Measurements from ENCODE around the gene ERLIN1.

GRCh38 chr10:100209303-100209702 lies 23.5 kb upstream of the ERLIN1 start:
- no peak for TF ChIP-seq POLR2A (IDR thresholded peaks at IDR 0.05)
- TF ChIP-seq CTCF (IDR thresholded peaks at IDR 0.05): no peak

Measured in right lobe of liver (tissue), 4 donors.